SK-N-SH treated with all-trans-retinoic acid at 6 μM for 48 hours (cell line): ENCODE measurements around the gene LRCH1.

Experiments
- ARNTL ChIP-seq: fragments of 450-650 bp; formaldehyde crosslinking; IDR thresholded peaks from 2 replicates; pipeline ENCODE4 v1.5.0; 2020; ENCODE audit warnings: low read depth, mild to moderate bottlenecking, moderate library complexity, borderline replicate concordance
- CSDC2 ChIP-seq: fragments of 250-450 bp; sonication (Bioruptor Pico); IDR thresholded peaks from 2 replicates; pipeline ENCODE4 v1.5.0; 2020; ENCODE audit warnings: mild to moderate bottlenecking, moderate library complexity
- ESRRG ChIP-seq: fragments of 250-450 bp; sonication (Bioruptor Pico); IDR thresholded peaks from 2 replicates; pipeline ENCODE4 v1.6.1; 2021; ENCODE audit warnings: mild to moderate bottlenecking
- ZNF565 ChIP-seq: fragments of 450-650 bp; formaldehyde crosslinking; conservative IDR thresholded peaks from 2 replicates; pipeline ENCODE4 v1.5.0; 2020; ENCODE audit warnings: low read depth, mild to moderate bottlenecking, moderate library complexity
- TF ChIP-seq, protein P1 (sequence below): fragments of 250-450 bp; sonication (Bioruptor Pico); IDR thresholded peaks from 2 replicates; pipeline ENCODE4 v1.5.0; 2020; ENCODE audit warnings: mild to moderate bottlenecking, moderate library complexity
- TF ChIP-seq, protein P2 (sequence below): fragments of 250-450 bp; sonication (Bioruptor Pico); IDR thresholded peaks from 2 replicates; pipeline ENCODE4 v1.8.0; 2020; ENCODE audit warnings: mild to moderate bottlenecking, moderate library complexity, borderline replicate concordance

DNA sequence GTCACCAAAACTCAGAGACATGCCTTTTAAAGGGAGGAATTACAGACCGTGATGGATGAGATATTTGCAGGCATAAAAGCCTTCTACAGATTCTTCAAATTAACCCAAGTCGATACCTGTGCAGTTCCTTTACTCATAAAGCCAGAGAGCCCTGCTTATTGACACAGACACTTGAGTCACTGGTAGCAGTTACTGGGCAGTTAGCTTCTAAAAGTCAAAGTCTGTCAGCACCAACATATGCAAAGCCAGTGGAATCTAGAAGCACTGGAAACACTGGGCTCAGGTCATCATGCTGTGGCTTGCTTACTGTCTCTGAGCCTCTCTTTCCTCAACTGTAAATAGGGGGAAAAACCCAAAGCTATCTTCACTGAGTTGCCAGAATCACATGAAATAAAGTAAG, 25.7 kb upstream of the LRCH1 start:
- TF ChIP-seq ARNTL (no peak), ESRRG (CRISPR knock-in tag) (no peak), ZNF565 (CRISPR knock-in tag) (no peak), CSDC2 (no peak)
- TF ChIP-seq, protein P1, sequence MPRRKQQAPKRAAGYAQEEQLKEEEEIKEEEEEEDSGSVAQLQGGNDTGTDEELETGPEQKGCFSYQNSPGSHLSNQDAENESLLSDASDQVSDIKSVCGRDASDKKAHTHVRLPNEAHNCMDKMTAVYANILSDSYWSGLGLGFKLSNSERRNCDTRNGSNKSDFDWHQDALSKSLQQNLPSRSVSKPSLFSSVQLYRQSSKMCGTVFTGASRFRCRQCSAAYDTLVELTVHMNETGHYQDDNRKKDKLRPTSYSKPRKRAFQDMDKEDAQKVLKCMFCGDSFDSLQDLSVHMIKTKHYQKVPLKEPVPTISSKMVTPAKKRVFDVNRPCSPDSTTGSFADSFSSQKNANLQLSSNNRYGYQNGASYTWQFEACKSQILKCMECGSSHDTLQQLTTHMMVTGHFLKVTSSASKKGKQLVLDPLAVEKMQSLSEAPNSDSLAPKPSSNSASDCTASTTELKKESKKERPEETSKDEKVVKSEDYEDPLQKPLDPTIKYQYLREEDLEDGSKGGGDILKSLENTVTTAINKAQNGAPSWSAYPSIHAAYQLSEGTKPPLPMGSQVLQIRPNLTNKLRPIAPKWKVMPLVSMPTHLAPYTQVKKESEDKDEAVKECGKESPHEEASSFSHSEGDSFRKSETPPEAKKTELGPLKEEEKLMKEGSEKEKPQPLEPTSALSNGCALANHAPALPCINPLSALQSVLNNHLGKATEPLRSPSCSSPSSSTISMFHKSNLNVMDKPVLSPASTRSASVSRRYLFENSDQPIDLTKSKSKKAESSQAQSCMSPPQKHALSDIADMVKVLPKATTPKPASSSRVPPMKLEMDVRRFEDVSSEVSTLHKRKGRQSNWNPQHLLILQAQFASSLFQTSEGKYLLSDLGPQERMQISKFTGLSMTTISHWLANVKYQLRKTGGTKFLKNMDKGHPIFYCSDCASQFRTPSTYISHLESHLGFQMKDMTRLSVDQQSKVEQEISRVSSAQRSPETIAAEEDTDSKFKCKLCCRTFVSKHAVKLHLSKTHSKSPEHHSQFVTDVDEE (CRISPR knock-in tag), result no peak
- TF ChIP-seq, protein P2, sequence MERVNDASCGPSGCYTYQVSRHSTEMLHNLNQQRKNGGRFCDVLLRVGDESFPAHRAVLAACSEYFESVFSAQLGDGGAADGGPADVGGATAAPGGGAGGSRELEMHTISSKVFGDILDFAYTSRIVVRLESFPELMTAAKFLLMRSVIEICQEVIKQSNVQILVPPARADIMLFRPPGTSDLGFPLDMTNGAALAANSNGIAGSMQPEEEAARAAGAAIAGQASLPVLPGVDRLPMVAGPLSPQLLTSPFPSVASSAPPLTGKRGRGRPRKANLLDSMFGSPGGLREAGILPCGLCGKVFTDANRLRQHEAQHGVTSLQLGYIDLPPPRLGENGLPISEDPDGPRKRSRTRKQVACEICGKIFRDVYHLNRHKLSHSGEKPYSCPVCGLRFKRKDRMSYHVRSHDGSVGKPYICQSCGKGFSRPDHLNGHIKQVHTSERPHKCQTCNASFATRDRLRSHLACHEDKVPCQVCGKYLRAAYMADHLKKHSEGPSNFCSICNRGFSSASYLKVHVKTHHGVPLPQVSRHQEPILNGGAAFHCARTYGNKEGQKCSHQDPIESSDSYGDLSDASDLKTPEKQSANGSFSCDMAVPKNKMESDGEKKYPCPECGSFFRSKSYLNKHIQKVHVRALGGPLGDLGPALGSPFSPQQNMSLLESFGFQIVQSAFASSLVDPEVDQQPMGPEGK (CRISPR knock-in tag), result no peak
